IPS DF 6.9 (cell line): ENCODE data around the gene NR1H3.
"Not testable (repeated sequence)": the region's sequence is repeated elsewhere in the genome, so short reads cannot be mapped to it uniquely, and the experiment has no call there.

ENCODE experiments used
- DNase-seq: peaks from one replicate; pipeline ENCODE4 v3.0.0-alpha.2; 2013; ENCODE audit warnings: low read depth, low spot score
- H3K27ac ChIP-seq: one replicate; pipeline ENCODE4 v1.5.1; 2013; ENCODE audit warnings: low read length, control low read depth
- H3K27me3 ChIP-seq: 2 replicates; pipeline ENCODE4 v1.6.1; 2013; ENCODE audit warnings: mild to moderate bottlenecking, low read length; ENCODE audit not compliant: control insufficient read depth, insufficient read depth
- H3K36me3 ChIP-seq: 2 replicates; pipeline ENCODE4 v1.6.1; 2013; ENCODE audit warnings: low read length; ENCODE audit not compliant: control insufficient read depth, insufficient read depth
- H3K4me1 ChIP-seq: 2 replicates; pipeline ENCODE4 v1.6.1; 2013; ENCODE audit warnings: low read length; ENCODE audit not compliant: control insufficient read depth, insufficient read depth
- H3K4me3 ChIP-seq: 2 replicates; pipeline ENCODE4 v1.5.1; 2013; ENCODE audit warnings: mild to moderate bottlenecking, low read length
- H3K9me3 ChIP-seq: 2 replicates; pipeline ENCODE4 v1.6.1; 2013; ENCODE audit warnings: low read length, inconsistent platforms; ENCODE audit not compliant: control insufficient read depth, insufficient read depth
- WGBS: extraction: QIAGEN DNeasy Blood & Tissue Kit; methylation state at CpG from one replicate; pipeline ENCODE4 v1.1.7; 2013; ENCODE audit warnings: mixed read lengths, missing lambda C conversion rate; ENCODE audit not compliant: insufficient read length, insufficient coverage; 5-methylcytosine and 5-hydroxymethylcytosine counted together

NR1H3 gene

DNA sequence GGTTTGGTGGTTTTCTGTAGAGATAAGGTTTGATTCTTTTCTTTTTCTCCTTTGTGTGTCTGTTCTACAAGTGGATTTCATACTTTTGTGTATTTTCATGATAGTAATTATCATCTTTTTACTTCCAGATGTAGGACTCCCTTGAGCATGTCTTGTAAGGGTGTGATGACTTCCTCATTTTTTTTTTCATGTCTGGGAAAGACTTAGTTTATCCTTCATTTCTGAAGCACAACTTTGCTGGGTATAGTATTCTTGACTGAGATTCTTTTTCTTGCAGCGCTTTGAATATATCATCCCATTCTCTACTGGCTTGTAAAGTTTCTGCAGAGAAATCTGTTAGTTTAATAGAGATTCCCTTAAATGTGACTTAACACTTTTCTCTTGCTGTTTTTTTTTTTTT, 45.1 kb downstream of the NR1H3 start:
- Histone ChIP-seq H3K4me1 (no peaks in the 10 kb centered on the region), H3K9me3 (no peaks in the 10 kb centered on the region), H3K4me3 (no peak overlapping the region), H3K36me3 (no peaks in the 10 kb centered on the region; the same call in 1 of the 2 replicates), H3K27ac (no peak overlapping the region), H3K27me3 (no peaks in the 10 kb centered on the region)
- DNase-seq: no peak
- WGBS: no CpG with 5 or more reads among the region's 1 CpG

DNA sequence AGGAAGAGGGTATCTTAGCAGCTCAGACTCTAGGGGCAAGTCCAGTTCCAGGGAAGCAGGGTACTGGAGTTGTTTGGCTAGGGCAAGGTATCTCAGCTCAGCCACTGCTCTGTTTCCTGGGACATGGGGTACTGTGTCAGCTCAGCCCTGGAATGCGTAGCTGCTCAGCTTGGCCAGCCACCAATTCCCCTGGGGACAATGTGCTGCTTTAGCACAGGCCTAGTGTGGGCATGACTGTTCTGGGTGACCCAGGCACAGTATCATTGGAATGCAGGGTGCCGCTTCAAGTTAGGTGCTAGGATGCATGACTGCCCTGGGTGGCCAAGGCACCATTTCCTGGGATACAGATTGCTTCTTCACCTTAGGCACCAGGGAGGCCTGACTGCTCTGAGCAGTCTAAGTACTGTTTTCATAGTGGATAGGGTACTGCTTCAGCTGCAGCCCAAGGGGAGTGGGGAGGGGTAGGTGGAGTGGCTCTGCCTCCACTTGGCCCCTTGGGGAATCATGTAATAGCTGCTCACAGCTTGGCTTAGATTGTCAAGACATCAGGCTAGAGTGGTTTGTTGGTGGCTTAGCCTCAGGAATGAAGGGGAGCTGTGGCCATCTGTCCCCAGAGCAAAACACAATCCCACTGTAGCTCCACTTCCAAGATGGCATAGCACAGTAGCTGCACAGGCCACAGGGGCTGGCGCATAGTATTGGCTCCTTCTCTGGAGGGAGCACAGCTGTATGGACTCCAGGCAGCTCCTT, 48.1 kb downstream of the NR1H3 start:
- Histone ChIP-seq H3K4me3 (no peak overlapping the region), H3K9me3 (no peaks in the 10 kb centered on the region), H3K36me3 (peaks cover 4% of the 10 kb centered on the region; the same call in 1 of the 2 replicates), H3K27me3 (no peaks in the 10 kb centered on the region), H3K27ac (no peak overlapping the region), H3K4me1 (no peaks in the 10 kb centered on the region)
- no peak for DNase-seq
- no CpG with 5 or more reads among the region's 3 CpGs for WGBS

DNA sequence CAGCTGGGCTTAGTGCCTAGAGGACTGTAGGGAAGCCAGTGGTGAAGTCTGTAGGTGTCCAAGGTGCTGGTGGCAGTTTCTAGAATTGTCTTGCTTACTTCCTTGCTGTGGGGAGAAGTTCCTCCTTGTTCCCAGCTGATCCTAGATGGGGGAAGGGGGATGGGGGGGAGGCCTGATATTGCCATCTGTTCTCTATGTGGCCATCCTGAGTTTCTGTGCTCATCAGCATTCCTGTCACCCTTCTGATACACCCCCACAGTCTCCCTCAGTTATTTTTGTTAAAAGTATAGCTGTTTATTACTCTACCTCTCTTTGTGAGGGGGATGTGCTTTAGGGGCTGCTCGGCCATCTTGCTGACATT, 48.7 kb downstream of the NR1H3 start:
- WGBS: no CpG with 5 or more reads among the region's 1 CpG

DNA sequence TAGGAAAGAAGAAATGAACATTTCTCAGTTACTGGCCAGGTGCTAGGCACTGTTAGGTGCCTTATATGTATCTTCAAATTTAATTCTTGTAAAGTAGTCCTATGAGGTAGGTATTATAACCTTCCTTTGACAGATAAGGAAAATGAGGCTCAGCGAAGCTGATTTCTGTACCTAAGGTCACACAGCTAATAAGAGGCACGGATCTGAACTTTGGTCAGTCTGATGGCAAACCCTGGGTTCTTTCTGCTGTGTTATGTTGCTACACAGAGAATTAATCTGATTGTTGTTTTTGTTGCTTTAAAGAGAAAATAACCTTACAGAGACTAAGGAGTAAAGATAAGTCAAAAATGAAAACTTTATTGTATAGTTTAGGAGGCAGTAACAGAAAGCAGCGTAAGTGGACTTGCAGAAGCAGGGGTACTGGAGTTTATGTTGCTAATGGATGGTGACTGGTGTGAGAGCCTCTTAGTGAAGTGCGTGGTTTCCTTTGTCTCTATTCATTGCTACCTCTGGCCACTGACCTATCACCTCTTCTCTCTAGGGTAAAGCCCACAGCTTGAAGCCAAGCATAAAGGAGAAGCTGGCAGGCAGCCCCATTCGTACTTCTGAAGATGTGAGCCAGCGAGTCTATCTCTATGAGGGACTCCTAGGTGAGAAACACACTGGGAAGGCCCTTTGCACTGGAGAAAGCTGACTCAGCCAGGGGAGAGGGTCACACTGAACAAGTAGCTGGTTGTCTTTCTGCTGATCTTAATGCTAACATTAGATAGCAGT, 50.4 kb downstream of the NR1H3 start:
- no CpG with 5 or more reads among the region's 6 CpGs for WGBS
- DNase-seq: no peak
- Histone ChIP-seq H3K9me3 (no peaks in the 10 kb centered on the region), H3K27me3 (no peaks in the 10 kb centered on the region), H3K27ac (no peak overlapping the region), H3K4me3 (no peak overlapping the region), H3K4me1 (no peaks in the 10 kb centered on the region), H3K36me3 (peaks cover 4% of the 10 kb centered on the region; the same call in 1 of the 2 replicates)

More for the DNA sequence above, 48.7 kb downstream of the NR1H3 start:
- Histone ChIP-seq H3K36me3 (peaks cover 4% of the 10 kb centered on the region; the same call in 1 of the 2 replicates), H3K9me3 (no peaks in the 10 kb centered on the region), H3K4me3 (no peak overlapping the region), H3K4me1 (no peaks in the 10 kb centered on the region), H3K27ac (no peak overlapping the region), H3K27me3 (no peaks in the 10 kb centered on the region)
- no peak for DNase-seq

DNA sequence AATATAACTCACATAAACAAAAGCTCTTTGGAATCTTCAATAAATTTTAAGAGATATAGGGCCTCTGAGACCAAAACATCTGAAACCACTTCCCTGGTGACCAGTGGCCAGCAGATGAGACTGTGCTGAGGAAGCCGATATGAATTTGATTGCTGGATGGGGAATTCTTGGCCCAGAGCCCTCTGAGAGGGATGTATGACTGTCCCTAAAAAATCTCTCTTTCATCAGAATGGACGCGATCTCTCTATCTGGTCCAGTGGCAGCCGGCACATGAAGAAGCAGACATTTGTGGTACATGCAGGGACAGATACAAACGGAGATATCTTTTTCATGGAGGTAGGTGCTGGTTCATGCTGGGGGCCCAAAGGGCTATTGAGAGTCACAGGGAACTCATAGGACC, 57.2 kb downstream of the NR1H3 start:
- Histone ChIP-seq H3K4me3 (no peak overlapping the region), H3K27ac (no peak overlapping the region), H3K9me3 (no peaks in the 10 kb centered on the region), H3K27me3 (no peaks in the 10 kb centered on the region), H3K36me3 (no peaks in the 10 kb centered on the region; the same call in 1 of the 2 replicates), H3K4me1 (no peaks in the 10 kb centered on the region)
- DNase-seq: no peak
- WGBS: no CpG with 5 or more reads among the region's 5 CpGs

DNA sequence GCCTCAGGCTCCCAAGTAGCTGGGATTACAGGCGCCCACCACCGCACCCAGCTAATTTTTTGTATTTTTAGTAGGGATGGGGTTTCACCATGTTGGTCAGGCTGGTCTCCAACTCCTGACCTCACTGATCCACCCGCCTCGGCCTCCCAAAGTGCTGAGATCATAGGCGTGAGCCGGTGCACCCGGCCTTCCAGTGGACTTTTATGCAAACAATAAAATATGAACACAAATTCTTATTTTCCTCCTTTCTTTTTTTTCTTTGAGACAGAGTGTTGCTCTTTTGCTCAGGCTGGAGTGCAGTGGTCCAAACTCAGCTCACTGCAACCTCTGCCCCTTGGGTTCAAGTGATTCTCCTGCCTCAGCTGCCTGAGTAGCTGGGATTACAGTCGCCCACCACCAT, 58.7 kb downstream of the NR1H3 start:
- H3K4me3 ChIP-seq, H3K36me3 ChIP-seq, H3K27ac ChIP-seq, H3K9me3 ChIP-seq, H3K27me3 ChIP-seq, H3K4me1 ChIP-seq, DNase-seq: not testable (repeated sequence)
- WGBS: no CpG with 5 or more reads among the region's 8 CpGs

DNA sequence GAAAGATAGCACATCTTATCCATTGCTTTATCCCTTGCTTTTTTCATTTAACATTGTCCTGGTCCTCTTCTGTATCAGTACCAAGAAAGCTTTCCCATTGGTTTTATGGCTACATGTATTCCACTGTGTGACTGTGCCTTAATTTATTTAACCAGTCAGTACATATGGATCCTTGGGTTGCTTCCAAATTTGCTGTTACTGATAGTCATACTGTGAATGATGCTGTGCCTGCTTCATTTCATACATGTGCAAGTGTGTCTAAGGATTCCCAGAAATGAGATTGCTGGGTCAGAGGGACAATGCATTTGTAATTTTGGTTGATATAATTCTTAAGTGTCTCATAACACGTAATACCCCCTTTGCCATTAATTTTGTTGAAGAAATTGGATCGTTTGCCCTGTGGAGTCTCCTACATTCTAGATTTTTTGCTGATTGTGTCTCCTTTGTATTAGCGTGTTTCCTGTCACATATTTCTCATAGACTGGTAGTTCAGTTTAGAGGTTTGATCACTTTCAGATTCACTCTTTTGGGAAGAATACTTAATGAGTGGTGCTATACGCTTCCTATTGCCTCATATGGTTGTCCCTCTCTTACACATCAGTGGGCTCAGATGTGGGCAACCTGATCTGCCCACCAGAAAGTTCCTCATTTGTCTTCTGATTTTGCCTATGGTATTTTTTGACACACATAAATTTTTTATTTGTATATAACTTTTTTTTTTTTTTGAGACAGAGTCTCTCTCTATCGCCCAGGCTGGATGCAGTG, 59.5 kb downstream of the NR1H3 start:
- H3K27ac ChIP-seq: no peak overlapping the region
- H3K36me3 ChIP-seq: no peaks in the 10 kb centered on the region; the same call in 1 of the 2 replicates
- no CpG with 5 or more reads among the region's 5 CpGs for WGBS
- no peaks in the 10 kb centered on the region for H3K9me3 ChIP-seq
- H3K4me3 ChIP-seq: no peak overlapping the region
- no peak for DNase-seq
- H3K27me3 ChIP-seq: no peaks in the 10 kb centered on the region
- no peaks in the 10 kb centered on the region for H3K4me1 ChIP-seq

DNA sequence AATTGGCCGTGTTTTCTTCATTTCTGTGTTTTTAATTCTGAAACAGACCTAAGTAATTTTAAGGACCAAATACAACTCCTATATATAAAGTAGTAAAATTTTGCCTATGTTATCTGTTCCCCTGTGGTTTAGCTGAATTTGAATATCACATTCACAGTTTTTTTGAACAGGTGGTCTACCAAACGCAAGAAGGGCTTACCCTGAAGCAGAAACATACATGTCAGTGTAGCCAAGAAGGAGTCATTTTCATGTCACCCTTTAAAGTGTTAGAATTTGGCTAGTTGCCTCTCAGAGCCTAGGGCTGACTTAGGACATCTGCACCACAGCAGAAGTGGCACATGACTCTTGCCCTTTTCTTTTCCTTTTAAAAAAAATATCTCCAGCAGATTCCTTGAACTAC, 60.4 kb downstream of the NR1H3 start:
- H3K9me3 ChIP-seq: no peaks in the 10 kb centered on the region
- H3K27me3 ChIP-seq: no peaks in the 10 kb centered on the region
- H3K27ac ChIP-seq: no peak overlapping the region
- WGBS: no CpG with 5 or more reads among the region's 2 CpGs
- H3K4me1 ChIP-seq: no peaks in the 10 kb centered on the region
- DNase-seq: no peak
- H3K36me3 ChIP-seq: no peaks in the 10 kb centered on the region; the same call in 1 of the 2 replicates
- H3K4me3 ChIP-seq: no peak overlapping the region
